GM18526 (cell line): Measurements from ENCODE around the gene RASD2.

ENCODE experiments used
- POLR2A ChIP-seq: IDR thresholded peaks from 3 replicates; pipeline ENCODE4 v1.6.1; 2011; ENCODE audit not compliant: insufficient read length; ENCODE audit errors: extremely low read depth

The RASD2 gene, protein sequence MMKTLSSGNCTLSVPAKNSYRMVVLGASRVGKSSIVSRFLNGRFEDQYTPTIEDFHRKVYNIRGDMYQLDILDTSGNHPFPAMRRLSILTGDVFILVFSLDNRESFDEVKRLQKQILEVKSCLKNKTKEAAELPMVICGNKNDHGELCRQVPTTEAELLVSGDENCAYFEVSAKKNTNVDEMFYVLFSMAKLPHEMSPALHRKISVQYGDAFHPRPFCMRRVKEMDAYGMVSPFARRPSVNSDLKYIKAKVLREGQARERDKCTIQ

DNA sequence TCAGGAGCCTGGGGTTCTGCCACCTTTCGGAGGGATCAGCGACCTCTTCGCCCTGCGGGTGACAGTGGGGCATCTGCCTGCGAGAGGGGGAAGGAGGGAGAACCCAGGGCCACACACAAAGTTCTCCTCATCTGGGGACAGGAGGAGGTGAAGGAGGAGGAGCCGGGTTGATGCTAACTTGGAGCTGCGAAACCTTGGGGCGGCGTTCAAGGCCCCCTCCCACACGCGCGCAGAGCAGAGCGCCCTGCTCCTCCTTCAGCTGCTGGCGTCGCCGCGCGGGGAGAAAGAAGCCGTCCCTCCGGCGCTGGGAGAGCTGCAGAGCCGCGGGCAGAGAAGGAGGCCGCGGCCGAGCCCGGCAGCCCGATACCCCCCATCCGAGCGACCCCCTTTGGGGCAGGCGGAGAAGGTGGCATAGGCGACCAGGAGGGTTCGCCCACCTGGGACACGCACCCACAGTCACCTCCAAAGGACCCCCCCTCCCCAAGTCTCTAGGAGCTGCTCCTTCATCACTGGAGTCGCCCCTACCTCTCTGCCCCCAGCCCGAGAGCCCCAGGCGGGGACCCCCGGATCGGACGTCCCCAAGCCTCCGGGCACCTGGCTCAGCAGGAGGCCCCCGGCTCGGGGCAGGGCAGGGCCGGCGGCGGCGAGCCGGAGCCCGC, at the start of gene RASD2:
RASD2 (plus strand) TSS at position 237 of the 659 bp plus-strand sequence. CDS start 5,979 bp downstream, outside the sequence.
- no peak for TF ChIP-seq POLR2A

DNA sequence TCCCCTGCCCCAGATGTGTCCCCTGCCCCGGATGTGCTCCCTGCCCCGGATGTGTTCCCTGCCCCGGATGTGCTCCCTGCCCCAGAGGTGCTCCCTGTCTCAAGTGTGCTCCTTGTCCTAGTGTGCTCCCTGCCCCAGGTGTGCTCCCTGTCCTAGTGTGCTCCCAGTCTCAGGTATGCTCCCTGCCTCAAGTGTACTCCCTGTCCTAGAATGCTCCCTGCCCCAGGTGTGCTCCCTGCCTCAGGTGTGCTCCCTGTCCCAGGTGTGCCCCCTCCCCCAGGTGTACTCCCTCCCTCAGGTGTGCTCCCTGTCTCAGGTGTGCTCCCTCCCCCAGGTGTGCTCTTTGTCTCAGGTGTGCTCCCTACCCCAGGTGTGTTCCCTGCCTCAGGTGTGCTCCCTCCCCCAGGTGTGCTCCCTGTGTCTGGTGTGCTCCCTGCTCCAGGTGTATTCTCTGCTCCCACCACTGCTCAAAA, 48.7 kb upstream of the RASD2 start:
- TF ChIP-seq POLR2A: no peak

DNA sequence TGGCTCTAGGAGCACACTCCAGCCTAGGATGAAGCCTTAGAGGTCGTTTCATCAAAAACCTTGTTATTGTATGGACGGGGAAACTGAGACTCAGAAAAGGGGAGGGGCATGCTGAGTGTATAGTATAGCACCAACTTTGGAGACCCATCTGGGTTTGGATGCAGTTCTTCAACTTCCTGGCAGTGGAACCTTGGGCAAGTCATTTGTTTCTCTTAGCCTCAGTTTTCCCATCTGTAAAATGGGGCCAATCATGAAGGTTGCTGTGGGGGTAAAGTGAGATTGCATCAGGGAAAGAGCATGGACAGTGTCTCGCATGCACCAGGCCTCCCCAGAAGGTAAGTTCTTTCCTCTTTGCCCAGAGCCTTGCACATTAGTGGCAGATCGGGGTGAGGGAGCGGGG, 47.6 kb upstream of the RASD2 start:
- no peak for TF ChIP-seq POLR2A

DNA sequence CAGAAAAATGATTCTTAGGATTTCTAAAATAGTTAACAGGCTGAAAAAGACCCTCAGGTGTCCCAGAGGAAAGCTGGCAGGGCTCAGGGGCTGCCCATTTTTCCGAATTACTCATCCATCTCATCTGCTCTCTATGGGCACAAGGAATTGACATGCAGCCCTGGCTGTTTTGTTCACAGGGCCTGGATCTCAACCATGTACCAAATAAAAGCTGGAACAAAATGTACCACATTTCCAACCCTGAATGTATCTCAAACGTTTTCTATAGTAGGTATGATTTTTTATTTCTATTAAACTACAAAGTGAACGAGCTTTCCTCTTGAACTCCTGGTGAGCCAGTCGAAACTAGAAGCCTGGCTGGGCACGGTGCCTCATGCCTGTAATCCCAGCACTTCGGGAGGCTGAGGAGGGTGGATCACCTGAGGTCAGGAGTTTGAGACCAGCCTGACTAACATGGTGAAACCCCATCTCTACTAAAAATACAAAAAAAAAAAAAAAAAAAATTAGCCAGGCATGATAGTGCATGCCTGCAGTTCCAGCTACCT, 43.8 kb upstream of the RASD2 start:
- no peak for TF ChIP-seq POLR2A

DNA sequence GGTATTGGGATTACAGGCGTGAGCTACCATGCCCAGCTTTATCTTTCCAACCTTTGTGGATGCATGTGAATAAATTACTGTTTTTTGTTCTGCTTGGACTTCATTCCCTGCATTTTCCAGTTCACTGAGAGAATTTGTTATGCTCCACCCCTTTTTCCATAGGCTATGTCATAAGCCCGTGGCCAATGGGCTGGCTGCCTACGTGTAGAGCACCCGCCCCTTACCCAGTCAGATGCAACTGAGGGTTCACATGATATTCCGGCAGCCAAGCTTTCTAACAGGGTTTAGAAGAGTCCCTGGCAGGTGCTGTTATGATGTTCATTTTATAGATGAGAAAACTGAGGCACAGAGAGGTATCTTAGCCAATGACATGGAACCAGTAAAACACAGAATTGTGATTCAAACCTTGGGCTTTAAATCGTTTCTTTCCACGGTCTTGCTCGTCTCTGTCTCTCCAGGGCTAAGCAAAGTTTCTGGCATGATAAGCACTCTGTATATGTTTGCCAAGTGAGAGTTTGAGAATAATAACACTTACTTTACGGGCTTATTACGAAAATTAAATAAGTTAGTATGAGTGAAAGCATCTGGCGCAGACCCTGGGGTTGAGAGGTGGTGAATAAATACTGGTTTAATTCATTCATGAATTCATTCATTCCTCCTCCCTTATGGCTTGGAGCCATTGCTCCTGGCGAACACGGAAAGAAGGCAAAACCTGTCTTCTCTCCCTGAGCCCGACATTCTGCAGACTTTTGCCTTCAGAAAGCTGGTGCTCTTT, 42.4 kb upstream of the RASD2 start:
- TF ChIP-seq POLR2A: no peak

DNA sequence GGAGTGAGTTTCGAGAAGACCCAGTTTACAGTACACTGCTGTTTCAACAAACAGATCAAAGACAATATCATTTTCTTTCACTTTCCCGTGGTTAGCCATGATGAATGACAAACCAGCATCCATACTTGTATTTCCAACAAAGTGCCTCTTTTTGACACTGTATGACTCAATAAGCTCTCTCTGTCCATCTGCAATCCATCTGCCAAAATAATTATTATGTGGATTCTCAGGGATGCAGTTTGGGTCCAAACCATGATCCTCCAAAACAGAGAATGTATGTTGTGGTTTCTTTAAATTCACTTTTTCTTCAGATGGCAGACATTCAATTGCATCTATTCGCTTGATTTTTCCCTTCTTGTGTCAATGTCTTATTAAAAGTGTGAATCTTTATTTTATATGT, 37.8 kb upstream of the RASD2 start:
- no peak for TF ChIP-seq POLR2A

DNA sequence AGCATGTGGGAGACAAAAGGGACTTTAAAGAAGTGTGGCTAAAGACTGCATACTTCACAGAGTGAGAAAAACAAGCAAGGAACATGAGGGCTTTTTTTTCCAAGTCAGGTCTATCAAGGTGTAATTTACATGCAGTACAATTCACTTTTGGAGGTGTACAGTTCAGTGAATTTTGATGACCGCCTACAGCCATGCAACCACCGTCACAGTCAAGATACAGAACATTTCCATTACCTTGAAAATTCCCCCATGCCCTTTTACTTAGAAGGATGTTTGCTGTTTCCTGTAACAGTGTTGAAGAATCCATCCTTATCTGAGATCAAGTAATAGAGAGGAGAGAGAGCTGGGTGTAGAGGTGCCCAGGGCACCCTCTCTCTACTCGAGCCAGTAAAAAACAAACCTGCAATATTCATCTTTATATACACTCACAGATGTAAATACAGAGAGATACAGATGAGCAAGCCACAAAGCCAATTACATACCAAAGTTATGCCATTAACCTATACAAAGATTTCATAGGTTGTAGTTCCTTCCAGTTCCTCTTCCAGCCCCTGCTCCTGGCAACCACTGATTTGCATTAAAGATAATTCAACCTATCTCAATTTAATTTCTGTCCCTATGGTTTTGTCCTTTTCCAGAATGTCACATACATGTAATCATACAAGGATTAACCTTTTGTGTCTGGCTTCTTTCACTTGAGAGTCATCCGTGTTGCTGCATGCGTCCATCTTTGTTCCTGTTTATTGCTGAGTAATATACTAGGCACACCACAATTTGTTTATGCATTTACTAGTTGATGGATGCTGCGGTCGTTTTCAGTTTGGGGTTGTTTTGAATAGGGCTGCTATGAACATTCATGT, 35.0 kb upstream of the RASD2 start:
- no peak for TF ChIP-seq POLR2A

DNA sequence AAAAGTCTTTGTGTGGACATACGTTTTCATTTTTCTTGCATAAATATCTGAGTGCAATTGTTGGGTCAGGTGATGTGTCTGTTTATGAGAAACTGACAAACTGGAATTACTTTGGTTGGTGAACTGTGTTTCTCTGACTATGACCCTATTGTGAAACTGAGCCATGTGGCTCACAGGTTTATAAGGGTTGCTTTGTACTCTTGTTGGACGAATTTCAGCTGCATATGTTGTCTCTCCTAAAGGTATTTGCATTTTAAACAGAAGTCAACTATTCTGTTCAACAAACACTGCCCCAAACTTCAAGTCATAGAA, 34.4 kb upstream of the RASD2 start:
- no peak for TF ChIP-seq POLR2A

DNA sequence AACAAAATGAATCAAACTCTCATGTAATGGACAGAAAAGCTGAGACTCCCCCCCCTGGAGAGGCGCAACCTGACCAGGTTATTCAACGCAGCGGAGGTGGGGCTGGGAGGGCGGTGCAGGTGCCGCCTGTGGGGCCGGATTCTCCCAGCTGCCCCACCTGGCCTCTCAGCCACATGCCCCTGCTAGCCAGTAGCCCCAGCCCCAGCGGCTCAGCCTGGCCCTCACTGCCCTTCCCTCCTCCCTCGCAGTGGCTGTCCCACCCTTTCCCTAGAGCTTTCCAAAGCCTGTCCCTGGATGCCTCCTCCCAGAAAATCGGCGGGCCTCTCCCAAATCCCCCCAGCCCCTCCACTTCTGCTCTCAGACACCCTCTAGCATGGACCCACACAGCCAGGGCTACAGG, 31.2 kb upstream of the RASD2 start:
- TF ChIP-seq POLR2A: no peak

DNA sequence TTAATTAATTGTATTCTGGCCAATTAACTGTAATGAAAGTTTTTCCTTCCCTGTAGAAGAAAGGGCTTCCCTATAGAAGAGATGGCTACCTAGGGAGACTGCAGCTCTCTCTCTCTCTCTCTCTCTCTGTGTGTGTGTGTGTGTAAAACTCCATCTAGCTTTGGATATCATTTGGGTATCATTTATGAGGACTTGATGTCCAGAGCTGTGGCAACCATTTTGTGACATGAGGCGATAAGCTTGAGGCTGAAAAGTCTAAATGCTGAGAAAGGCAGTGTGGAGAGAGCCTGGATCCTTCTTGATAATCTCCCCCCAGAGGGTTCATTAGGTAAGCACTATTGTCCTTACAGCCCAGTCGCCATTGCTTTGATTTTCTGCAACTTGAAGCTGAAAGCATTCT, 30.7 kb upstream of the RASD2 start:
- no peak for TF ChIP-seq POLR2A

DNA sequence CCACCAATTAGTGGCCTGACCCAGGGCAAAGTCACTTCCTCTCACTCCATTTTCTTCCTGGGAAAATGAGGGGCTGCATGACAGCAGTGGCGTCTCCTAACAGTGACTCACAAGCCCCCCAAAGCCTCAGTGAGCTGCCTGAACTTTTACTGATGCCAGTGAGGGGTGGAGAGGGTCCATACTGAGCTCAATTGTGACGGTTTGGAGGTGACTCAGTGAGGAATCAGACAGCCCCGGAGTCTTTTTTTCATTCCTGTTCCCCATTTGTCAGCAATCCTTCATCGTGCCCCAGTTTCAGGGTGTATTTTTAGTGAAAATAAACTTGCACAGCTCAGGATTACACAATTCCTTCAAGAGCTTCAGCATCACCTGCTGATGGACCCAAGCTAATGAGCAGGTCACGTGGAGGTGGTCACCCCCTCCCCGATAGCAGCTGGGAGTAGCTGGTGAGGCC, 30.1 kb upstream of the RASD2 start:
- no peak for TF ChIP-seq POLR2A

DNA sequence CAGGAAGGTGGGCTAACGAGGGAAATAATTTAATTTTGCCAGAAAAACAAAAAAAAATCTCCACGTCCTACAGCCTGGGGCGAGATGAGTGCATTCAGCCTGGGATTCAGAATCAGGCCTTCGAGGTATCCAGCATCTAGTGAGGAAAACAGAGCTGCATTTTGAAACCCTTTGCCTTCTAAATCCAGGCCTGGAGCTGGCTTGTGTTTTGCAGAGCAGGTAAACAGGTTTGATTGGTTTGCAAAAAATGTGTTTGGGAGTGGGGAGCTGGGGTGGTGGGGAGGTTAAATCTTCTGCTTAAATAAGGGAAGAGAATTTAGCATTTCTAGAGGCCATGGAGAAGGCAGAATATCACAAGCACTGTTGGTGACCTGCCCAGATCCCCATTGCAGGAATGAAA, 29.7 kb upstream of the RASD2 start:
- TF ChIP-seq POLR2A: no peak

DNA sequence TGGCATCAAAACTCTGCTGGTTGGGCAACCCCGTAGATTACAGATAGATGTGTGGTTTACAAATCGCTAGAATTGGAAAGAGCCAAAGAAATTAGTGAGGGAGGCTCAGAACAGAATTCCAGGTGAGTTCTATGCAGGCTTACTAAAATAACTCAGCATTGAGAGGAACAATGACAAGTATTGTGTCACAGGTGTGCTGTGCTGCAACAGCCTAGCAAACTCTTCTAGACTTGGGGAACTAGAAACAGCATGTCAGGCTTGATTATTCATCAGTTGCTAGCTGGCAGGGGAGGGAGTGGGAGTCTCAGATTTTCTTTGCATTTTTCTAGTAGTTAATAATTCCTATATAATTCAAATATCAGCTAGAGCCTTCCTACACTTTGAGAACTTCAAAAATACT, 26.3 kb upstream of the RASD2 start:
- TF ChIP-seq POLR2A: no peak

DNA sequence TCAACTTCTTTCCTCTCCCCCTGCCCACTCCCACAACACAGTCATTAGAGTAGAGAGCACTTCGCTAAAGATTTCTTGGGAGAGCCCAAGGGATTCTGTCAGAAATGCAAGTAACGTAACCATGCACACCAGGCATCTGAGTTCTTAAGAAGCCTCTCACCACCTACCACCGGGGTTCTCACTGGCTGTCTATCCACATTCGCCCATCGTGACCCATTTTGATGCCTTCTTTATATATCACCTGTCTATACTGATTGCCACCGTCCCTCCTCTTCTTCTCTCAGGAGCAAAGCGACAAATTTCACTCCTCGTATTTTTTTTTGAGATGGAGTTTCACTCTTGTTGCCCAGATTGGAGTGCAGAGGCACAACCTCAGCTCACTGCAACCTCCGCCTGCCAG, 23.9 kb upstream of the RASD2 start:
- no peak for TF ChIP-seq POLR2A

DNA sequence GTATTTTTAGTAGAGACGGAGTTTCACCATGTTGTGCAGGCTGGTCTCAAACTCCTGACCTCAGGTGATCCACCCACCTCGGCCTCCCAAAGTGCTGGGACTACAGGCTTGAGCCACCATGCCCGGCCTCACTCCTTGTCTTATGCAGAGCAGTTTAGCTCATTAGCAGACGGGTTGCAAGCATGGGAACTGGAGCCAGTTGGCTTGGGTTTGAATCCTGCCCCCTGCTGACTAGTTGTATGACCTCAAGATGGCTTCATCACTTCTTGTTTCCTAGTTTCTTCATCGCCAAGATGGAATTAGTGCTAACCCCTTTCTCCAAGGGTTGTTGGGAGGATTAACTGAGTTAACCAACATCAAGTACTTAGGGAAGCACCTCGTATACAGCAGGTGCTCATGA, 23.4 kb upstream of the RASD2 start:
- TF ChIP-seq POLR2A: no peak

DNA sequence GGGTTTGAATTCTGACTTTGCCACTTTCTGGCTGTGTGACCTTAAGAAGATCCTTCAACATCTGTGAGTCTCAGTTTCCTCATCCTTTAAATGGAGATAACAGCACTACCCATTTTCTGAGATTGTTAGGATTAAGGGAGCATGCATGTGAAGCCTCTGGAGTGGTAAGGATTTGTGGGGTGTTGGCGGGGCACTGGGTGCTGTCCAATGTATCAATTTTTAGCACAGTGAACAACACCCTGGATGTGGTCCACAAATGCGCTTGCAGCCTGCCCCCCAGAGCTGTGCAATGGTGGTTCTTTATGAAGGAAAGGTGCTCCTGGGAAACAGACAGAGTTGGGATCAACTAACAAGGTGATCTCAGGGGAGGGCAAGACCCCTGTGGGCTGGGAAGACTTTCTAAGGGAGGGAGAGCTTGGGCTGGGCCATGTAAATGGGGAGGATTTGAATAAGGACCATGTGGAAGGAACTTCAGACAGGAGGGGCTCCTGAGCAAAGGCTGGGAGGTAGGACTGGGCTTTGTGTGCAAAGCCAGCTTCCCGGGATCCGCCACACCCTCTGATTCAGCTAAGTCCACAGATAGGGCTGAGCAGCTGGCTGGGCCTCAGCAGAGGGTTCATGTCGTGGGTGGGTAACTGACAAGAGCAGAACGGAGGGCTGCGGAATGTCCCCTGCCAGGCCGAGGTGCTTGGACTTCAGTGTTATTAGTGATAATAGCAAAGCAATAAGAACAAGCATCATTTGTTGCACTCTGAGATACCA, 22.7 kb upstream of the RASD2 start:
- no peak for TF ChIP-seq POLR2A
